ENCODE data around the gene ADAT3. TPM values are rescaled to one million over a fixed set of nuclear protein-coding genes. Genes with fewer than 3 reads are reported as not detected.
"Not testable (repeated sequence)": the region's sequence is repeated elsewhere in the genome, so short reads cannot be mapped to it uniquely, and the experiment has no call there.

The ADAT3 gene
- total RNA-seq, 1 donor from 2014 or later, result 2.4 TPM

GRCh38 chr19:1875646-1876495 lies 29.3 kb upstream of the ADAT3 start:
- H4K20me1 ChIP-seq (ENCODE audit: low read depth), result peaks cover 30% of the 10 kb centered on the region
- peaks cover 18% of the 10 kb centered on the region for H3F3A ChIP-seq (ENCODE audit: low read depth)
- H3K4me3 ChIP-seq, result peak overlapping the region; percentile 71
- no peaks in the 10 kb centered on the region for H3K27me3 ChIP-seq
- no peaks in the 10 kb centered on the region for H3K9me3 ChIP-seq (ENCODE audit: low read depth)
- DNase-seq (ENCODE audit: low spot score), result peak; percentile 96
- no peaks in the 10 kb centered on the region for H3K36me3 Mint-ChIP-seq
- no peaks in the 10 kb centered on the region for H3K36me3 ChIP-seq
- H3K79me2 ChIP-seq (ENCODE audit: low read depth), result peaks cover 47% of the 10 kb centered on the region
- no peak overlapping the region for H3K27ac ChIP-seq
- H3K27ac Mint-ChIP-seq, result peak overlapping the region; percentile 74
- H3K9ac ChIP-seq, result peak overlapping the region; percentile 70
- no peaks in the 10 kb centered on the region for H3K9me3 Mint-ChIP-seq
- H3K4me3 Mint-ChIP-seq, result peak overlapping the region; percentile 95
- H3K4me2 ChIP-seq, result peak overlapping the region; percentile 92
- H3K4me1 Mint-ChIP-seq, result peaks cover 20% of the 10 kb centered on the region
- H2AFZ ChIP-seq (replicated peaks), result peak overlapping the region; percentile 78
- H3K27me3 Mint-ChIP-seq (ENCODE audit: insufficient read depth, low read depth), result no peaks in the 10 kb centered on the region
- TF ChIP-seq CTCF (IDR thresholded peaks at IDR 0.05) (peak; percentile 53), EZH2 (IDR thresholded peaks at IDR 0.05) (no peak), EZH2phosphoT487 (IDR thresholded peaks at IDR 0.05) (no peak)
- peaks cover 20% of the 10 kb centered on the region for H3K4me1 ChIP-seq

- peak overlapping the region; percentile 92 for H3K4me2 ChIP-seq
- peaks cover 42% of the 10 kb centered on the region for H3K79me2 ChIP-seq (ENCODE audit: low read depth)
- H3K27ac ChIP-seq; H3K9me3 Mint-ChIP-seq; H3K27me3 Mint-ChIP-seq (ENCODE audit: insufficient read depth, low read depth); H3K36me3 ChIP-seq; H3K27me3 ChIP-seq; DNase-seq (ENCODE audit: low spot score); H3K36me3 Mint-ChIP-seq; H3K9ac ChIP-seq; H3K9me3 ChIP-seq (ENCODE audit: low read depth): not testable (repeated sequence)
- H3K4me1 ChIP-seq, result peaks cover 20% of the 10 kb centered on the region
- Mint-ChIP-seq H3K4me3 (peak overlapping the region; percentile 90), H3K4me1 (peaks cover 20% of the 10 kb centered on the region), H3K27ac (peak overlapping the region; percentile 42)
- H3F3A ChIP-seq (ENCODE audit: low read depth), result peaks cover 18% of the 10 kb centered on the region
- H3K4me3 ChIP-seq, result peak overlapping the region; percentile 71
- peaks cover 30% of the 10 kb centered on the region for H4K20me1 ChIP-seq (ENCODE audit: low read depth)
- H2AFZ ChIP-seq (replicated peaks), result peak overlapping the region; percentile 78
Observed at GRCh38 chr19:1876496-1877279, 28.5 kb upstream of the ADAT3 start.

- H3K4me1 ChIP-seq, result peaks cover 26% of the 10 kb centered on the region
- peaks cover 20% of the 10 kb centered on the region for H3K4me1 Mint-ChIP-seq
- not testable (repeated sequence) for H3K36me3 Mint-ChIP-seq; H3K27me3 ChIP-seq; H3K27ac ChIP-seq; H3K9ac ChIP-seq; H2AFZ ChIP-seq (replicated peaks); H3K9me3 Mint-ChIP-seq; H3K27me3 Mint-ChIP-seq (ENCODE audit: insufficient read depth, low read depth); H3K36me3 ChIP-seq; H3K27ac Mint-ChIP-seq; H3K9me3 ChIP-seq (ENCODE audit: low read depth); H3K4me3 Mint-ChIP-seq; DNase-seq (ENCODE audit: low spot score)
- H3K4me2 ChIP-seq, result peak overlapping the region; percentile 92
- H3K4me3 ChIP-seq, result peak overlapping the region; percentile 71
- peaks cover 42% of the 10 kb centered on the region for H3K79me2 ChIP-seq (ENCODE audit: low read depth)
- peaks cover 18% of the 10 kb centered on the region for H3F3A ChIP-seq (ENCODE audit: low read depth)
- peaks cover 30% of the 10 kb centered on the region for H4K20me1 ChIP-seq (ENCODE audit: low read depth)
Observed at GRCh38 chr19:1877280-1877660, 27.9 kb upstream of the ADAT3 start.

GRCh38 chr19:1878583-1878982 lies 26.6 kb upstream of the ADAT3 start:
- H3K4me3 Mint-ChIP-seq; H3K9me3 ChIP-seq (ENCODE audit: low read depth); H3K36me3 Mint-ChIP-seq; DNase-seq (ENCODE audit: low spot score); H3K36me3 ChIP-seq; H3K27me3 ChIP-seq; H3K27me3 Mint-ChIP-seq (ENCODE audit: insufficient read depth, low read depth); H3K9me3 Mint-ChIP-seq; H3K9ac ChIP-seq; H3K27ac Mint-ChIP-seq; H3K27ac ChIP-seq; H3K4me2 ChIP-seq; H3K4me3 ChIP-seq; H2AFZ ChIP-seq (replicated peaks): not testable (repeated sequence)
- peaks cover 33% of the 10 kb centered on the region for H3K4me1 ChIP-seq
- peaks cover 36% of the 10 kb centered on the region for H4K20me1 ChIP-seq (ENCODE audit: low read depth)
- peaks cover 32% of the 10 kb centered on the region for H3K4me1 Mint-ChIP-seq
- H3K79me2 ChIP-seq (ENCODE audit: low read depth), result peaks cover 43% of the 10 kb centered on the region
- H3F3A ChIP-seq (ENCODE audit: low read depth), result peaks cover 22% of the 10 kb centered on the region

- not testable (repeated sequence) for H3K27ac ChIP-seq; H3K9ac ChIP-seq; H3K27me3 ChIP-seq; H3K27me3 Mint-ChIP-seq (ENCODE audit: insufficient read depth, low read depth); H3K4me2 ChIP-seq; H3K36me3 ChIP-seq; H3K4me3 ChIP-seq; H3K9me3 ChIP-seq (ENCODE audit: low read depth); H3K36me3 Mint-ChIP-seq; H3K27ac Mint-ChIP-seq; H2AFZ ChIP-seq (replicated peaks); H3K4me3 Mint-ChIP-seq; DNase-seq (ENCODE audit: low spot score); H3K9me3 Mint-ChIP-seq
- peaks cover 31% of the 10 kb centered on the region for H3K4me1 Mint-ChIP-seq
- Histone ChIP-seq H3K4me1 (peaks cover 27% of the 10 kb centered on the region), H4K20me1 (ENCODE audit: low read depth) (peaks cover 36% of the 10 kb centered on the region), H3F3A (ENCODE audit: low read depth) (peaks cover 20% of the 10 kb centered on the region), H3K79me2 (ENCODE audit: low read depth) (peaks cover 43% of the 10 kb centered on the region)
Observed at GRCh38 chr19:1879982-1880381, 25.2 kb upstream of the ADAT3 start.
